Uterus (tissue), 4 donors: ENCODE measurements around the gene MSL2. TPM values are rescaled to one million over a fixed set of nuclear protein-coding genes. Genes with fewer than 3 reads are reported as not detected.
A peak's percentile ranks its signal among the peaks of the same experiment; 100 is the strongest.
"Not testable (repeated sequence)": the region's sequence is repeated elsewhere in the genome, so short reads cannot be mapped to it uniquely, and the experiment has no call there.

Source experiments
- DNase-seq, 2 donors: peaks; one replicate each; pipeline ENCODE4 v3.0.0-alpha.2; 2019 to 2020
- H3K27ac ChIP-seq, 2 donors: fragments of 200-600 bp; sonication (generic); 1 replicate in 1 of 2; 2 replicates in 1 of 2; pipeline ENCODE4 v1.5.1; 2016 to 2018
- H3K27me3 ChIP-seq, 2 donors: fragments of 200-600 bp; sonication (generic); one replicate each; pipeline ENCODE4 v1.5.1; 2018 to 2019; ENCODE audit warnings: control low read depth in 1 of 2
- H3K36me3 ChIP-seq, 2 donors: fragments of 200-600 bp; sonication (generic); one replicate each; pipeline ENCODE4 v1.5.1; 2019; ENCODE audit warnings: control low read depth in 1 of 2
- H3K4me1 ChIP-seq, 2 donors: fragments of 200-600 bp; sonication (generic); one replicate each; pipeline ENCODE4 v1.5.1; 2018 to 2019; ENCODE audit warnings: control low read depth in 1 of 2
- H3K4me3 ChIP-seq, 2 donors: fragments of 200-600 bp; sonication (generic); 1 replicate in 1 of 2; 2 replicates in 1 of 2; pipeline ENCODE4 v1.5.1; 2018 to 2019; ENCODE audit warnings: mild to moderate bottlenecking in 1 of 2
- H3K9me3 ChIP-seq, 2 donors: fragments of 200-600 bp; sonication (generic); one replicate each; pipeline ENCODE4 v1.5.1; 2019; ENCODE audit warnings: control low read depth in 1 of 2
- CTCF ChIP-seq, 4 experiments: fragments of 200-600 bp in 2 of 4; fragments of 450-650 bp in 2 of 4; sonication (generic) in 2 of 4; IDR thresholded peaks; one replicate each; pipeline ENCODE4 v1.5.1; 2016 to 2019; ENCODE audit warnings: antibody characterized with exemption in 4 of 4, mild to moderate bottlenecking in 2 of 4, moderate library complexity in 1 of 4
- POLR2A ChIP-seq, 2 donors: fragments of 450-650 bp; IDR thresholded peaks; one replicate each; pipeline ENCODE4 v1.6.1; 2016; ENCODE audit warnings: antibody characterized with exemption in 2 of 2, mild to moderate bottlenecking in 1 of 2, moderate library complexity in 1 of 2
- intact Hi-C: fragments of 100-400 bp; cut with DNase I; formaldehyde crosslinking; loops from one replicate; pipeline ENCODE4 v1.15.1; 2023; ENCODE audit warnings: low total_unique reads
- total RNA-seq, 4 donors: library from RNA; depleted of rRNA in 3 of 4; stranded (reverse); fragments of >200 nt in 3 of 4; gene quantifications; one replicate each; pipeline versions ENCODE4 v1.1.0 to v1.2.4, GENCODE V29; 2014 to 2023
- donor health status: DM: yes; HTN: yes; CAD: no.

Gene MSL2
- total RNA-seq, 4 donors from 2014 or later, result 17.7 to 53.0 (median 32.9) TPM

- no peak for TF ChIP-seq POLR2A (IDR thresholded peaks at IDR 0.05)
- no peak for TF ChIP-seq CTCF (IDR thresholded peaks at IDR 0.05)
- Histone ChIP-seq H3K4me1 (no peaks in the 10 kb centered on the region), H3K27me3 (no peaks in the 10 kb centered on the region), H3K36me3 (no peaks in the 10 kb centered on the region), H3K27ac (no peak overlapping the region), H3K4me3 (no peak overlapping the region), H3K9me3 (no peaks in the 10 kb centered on the region)
- intact Hi-C loops, result no loop called here
- no peak for DNase-seq
These were observed 11.5 kb upstream of the MSL2 start for GRCh38 chr3:136207489-136208115.

- H3K4me1 ChIP-seq, H3K27ac ChIP-seq, H3K9me3 ChIP-seq, H3K36me3 ChIP-seq, H3K27me3 ChIP-seq, intact Hi-C loops, DNase-seq, H3K4me3 ChIP-seq: not testable (repeated sequence)
These were observed 3.1 kb upstream of the MSL2 start for GRCh38 chr3:136199219-136199618.

GRCh38 chr3:136198462-136199078 is 2.4 kb upstream of the MSL2 start:
- H3K4me1 ChIP-seq, H3K9me3 ChIP-seq, H3K4me3 ChIP-seq, H3K36me3 ChIP-seq, intact Hi-C loops, DNase-seq, H3K27me3 ChIP-seq: not testable (repeated sequence)
- H3K27ac ChIP-seq, result peak overlapping the region in 1 of 2 donors; percentile 100

GRCh38 chr3:136197159-136197793 is 1.1 kb upstream of the MSL2 start:
- intact Hi-C loops, result no loop called here
- no peaks in the 10 kb centered on the region for H3K27me3 ChIP-seq
- no peaks in the 10 kb centered on the region for H3K4me1 ChIP-seq
- no peaks in the 10 kb centered on the region for H3K36me3 ChIP-seq
- no peak for DNase-seq
- peak overlapping the region; percentile 75 to 94 for H3K4me3 ChIP-seq
- no peak for TF ChIP-seq CTCF (IDR thresholded peaks at IDR 0.05)
- no peak for TF ChIP-seq POLR2A (IDR thresholded peaks at IDR 0.05)
- peak overlapping the region; percentile 100 for H3K27ac ChIP-seq
- H3K9me3 ChIP-seq, result no peaks in the 10 kb centered on the region

- intact Hi-C loops, result no loop called here
- H3K27me3 ChIP-seq, result no peaks in the 10 kb centered on the region
- H3K4me3 ChIP-seq, result peak overlapping the region; percentile 75 to 94
- peak in 2 of 4 experiments; percentile 4 to 7 for TF ChIP-seq CTCF (IDR thresholded peaks at IDR 0.05)
- TF ChIP-seq POLR2A (IDR thresholded peaks at IDR 0.05), result peak; percentile 59 to 65
- no peaks in the 10 kb centered on the region for H3K9me3 ChIP-seq
- no peaks in the 10 kb centered on the region for H3K4me1 ChIP-seq
- DNase-seq, result peak; percentile 99
- H3K36me3 ChIP-seq, result no peaks in the 10 kb centered on the region
- peak overlapping the region; percentile 100 for H3K27ac ChIP-seq
These were observed 445 bp upstream of the MSL2 start for GRCh38 chr3:136196401-136197158.
